Mesenchymal stem cell (in vitro differentiated cells and primary cell): ENCODE data around the gene MINDY4.

Experiments
- DNase-seq: peaks from one replicate; pipeline ENCODE4 v3.0.0-alpha.2; 2013
- H2AFZ ChIP-seq: one replicate; pipeline ENCODE4 v1.6.1; 2013; ENCODE audit warnings: low read depth, mild to moderate bottlenecking, control low read depth, inconsistent platforms, low read length, moderate library complexity
- H2AK5ac ChIP-seq: 2 replicates; pipeline ENCODE4 v1.6.1; 2013; ENCODE audit warnings: low read length, moderate library complexity, mild to moderate bottlenecking, inconsistent platforms; ENCODE audit not compliant: severe bottlenecking
- H2BK120ac ChIP-seq: one replicate; pipeline ENCODE4 v1.6.1; 2013; ENCODE audit warnings: low read depth, mild to moderate bottlenecking, inconsistent platforms, low read length, moderate library complexity
- H2BK12ac ChIP-seq, 2 experiments: one replicate each; pipeline ENCODE4 v1.6.1; 2013; ENCODE audit warnings: inconsistent platforms in 2 of 2, low read length in 2 of 2, mild to moderate bottlenecking in 2 of 2, moderate library complexity in 2 of 2, control low read depth in 1 of 2
- H2BK15ac ChIP-seq: one replicate; pipeline ENCODE4 v1.6.1; 2013; ENCODE audit warnings: mild to moderate bottlenecking, low read depth, inconsistent platforms; ENCODE audit not compliant: poor library complexity, severe bottlenecking
- H2BK5ac ChIP-seq: 2 replicates; pipeline ENCODE4 v1.6.1; 2013; ENCODE audit warnings: low read depth, mild to moderate bottlenecking, low read length, control low read depth, inconsistent platforms; ENCODE audit not compliant: poor library complexity, severe bottlenecking
- H3K14ac ChIP-seq, 2 experiments: one replicate each; pipeline ENCODE4 v1.6.1; 2013; ENCODE audit warnings: inconsistent platforms in 2 of 2, low read length in 2 of 2, control low read depth in 1 of 2, mild to moderate bottlenecking in 1 of 2, moderate library complexity in 1 of 2
- H3K18ac ChIP-seq, 2 experiments: one replicate each; pipeline ENCODE4 v1.6.1; 2013; ENCODE audit warnings: inconsistent platforms in 2 of 2, low read length in 2 of 2, control low read depth in 1 of 2, low read depth in 1 of 2, mild to moderate bottlenecking in 1 of 2
- H3K23ac ChIP-seq, 2 experiments: one replicate each; pipeline ENCODE4 v1.6.1; 2013; ENCODE audit warnings: inconsistent platforms in 2 of 2, low read length in 2 of 2, mild to moderate bottlenecking in 2 of 2, moderate library complexity in 2 of 2, control low read depth in 1 of 2
- H3K27ac ChIP-seq: 2 replicates; pipeline ENCODE4 v1.5.1; 2013; ENCODE audit warnings: mild to moderate bottlenecking, moderate library complexity, low read length, control low read depth, inconsistent platforms; ENCODE audit not compliant: poor library complexity, severe bottlenecking
- H3K27me3 ChIP-seq, 2 experiments: 2 replicates each; pipeline versions ENCODE4 v1.6.1 to v1.7.0; 2013; ENCODE audit warnings: low read length in 2 of 2, mild to moderate bottlenecking in 2 of 2, moderate library complexity in 2 of 2, control low read depth in 1 of 2, inconsistent platforms in 1 of 2; ENCODE audit not compliant: control insufficient read depth in 1 of 2, insufficient read depth in 1 of 2
- H3K36me3 ChIP-seq, 2 experiments: 2 replicates each; pipeline versions ENCODE4 v1.6.1 to v1.7.0; 2013; ENCODE audit warnings: low read length in 2 of 2, control low read depth in 1 of 2, inconsistent platforms in 1 of 2, low read depth in 1 of 2, mild to moderate bottlenecking in 1 of 2; ENCODE audit not compliant: insufficient read depth in 2 of 2, control insufficient read depth in 1 of 2
- H3K4ac ChIP-seq, 2 experiments: one replicate each; pipeline ENCODE4 v1.6.1; 2013; ENCODE audit warnings: inconsistent platforms in 2 of 2, low read length in 2 of 2, mild to moderate bottlenecking in 2 of 2, moderate library complexity in 2 of 2, control low read depth in 1 of 2, low read depth in 1 of 2
- H3K4me1 ChIP-seq: 2 replicates; pipeline ENCODE4 v1.6.1; 2013; ENCODE audit warnings: low read depth, low read length, control low read depth; ENCODE audit not compliant: control insufficient read depth, insufficient read depth
- H3K4me2 ChIP-seq: 2 replicates; pipeline ENCODE4 v1.6.1; 2013; ENCODE audit warnings: low read length, mild to moderate bottlenecking, inconsistent platforms; ENCODE audit not compliant: poor library complexity, severe bottlenecking
- H3K4me3 ChIP-seq, 2 experiments: 2 replicates each; pipeline versions ENCODE4 v1.5.1 to v1.7.0; 2013; ENCODE audit warnings: low read length in 2 of 2, mild to moderate bottlenecking in 2 of 2, control low read depth in 1 of 2, low read depth in 1 of 2; ENCODE audit not compliant: insufficient read depth in 1 of 2
- H3K79me1 ChIP-seq: replicated peaks from 2 replicates; pipeline ENCODE4 v1.6.1; 2013; ENCODE audit warnings: mild to moderate bottlenecking, control low read depth, low read length, inconsistent platforms; ENCODE audit not compliant: poor library complexity, severe bottlenecking
- H3K9ac ChIP-seq: 2 replicates; pipeline ENCODE4 v1.7.0; 2013; ENCODE audit warnings: mild to moderate bottlenecking, low read length, moderate library complexity
- H3K9me3 ChIP-seq: 2 replicates; pipeline ENCODE4 v1.7.0; 2013; ENCODE audit warnings: mild to moderate bottlenecking, low read length; ENCODE audit not compliant: control insufficient read depth
- H4K8ac ChIP-seq: one replicate; pipeline ENCODE4 v1.6.1; 2013; ENCODE audit warnings: inconsistent platforms, mild to moderate bottlenecking, low read length, moderate library complexity
- H4K91ac ChIP-seq: one replicate; pipeline ENCODE4 v1.6.1; 2013; ENCODE audit warnings: mild to moderate bottlenecking, low read length, inconsistent platforms
- WGBS: methylation state at CpG from one replicate; pipeline ENCODE4 v1.1.7; 2013; ENCODE audit warnings: mixed read lengths; 5-methylcytosine and 5-hydroxymethylcytosine counted together

Gene MINDY4

GRCh38 chr7:30788640-30789333 is 17.6 kb downstream of the MINDY4 start:
- Histone ChIP-seq H3K4me2 (no peak overlapping the region), H2BK120ac (no peak overlapping the region), H3K14ac (no peak overlapping the region), H3K9me3 (no peaks in the 10 kb centered on the region), H3K4me3 (peak overlapping the region in 1 of 2 experiments; percentile 13), H3K36me3 (peaks cover 36 to 57% of the 10 kb centered on the region in 2 experiments), H2BK5ac (no peak overlapping the region), H3K79me1 (peaks cover 28% of the 10 kb centered on the region), H4K8ac (no peak overlapping the region), H2BK12ac (peak overlapping the region in 1 of 2 experiments; percentile 92), H3K18ac (peak overlapping the region in 1 of 2 experiments; percentile 38), H2AK5ac (peak overlapping the region; percentile 59), H3K4ac (no peak overlapping the region), H3K4me1 (peaks cover 25% of the 10 kb centered on the region), H3K23ac (no peak overlapping the region), H4K91ac (no peak overlapping the region), H3K27ac (peak overlapping the region; percentile 54), H2AFZ (no peak overlapping the region), H2BK15ac (peak overlapping the region; percentile 13), H3K9ac (peak overlapping the region; percentile 71), H3K27me3 (no peaks in the 10 kb centered on the region)
- no peak for DNase-seq
- WGBS, result 83% methylated on average over 11 of the region's 11 CpGs

- H2BK120ac ChIP-seq, result no peak overlapping the region
Measured at GRCh38 chr7:30789334-30789711, 18.1 kb downstream of the MINDY4 start.

GRCh38 chr7:30790356-30790755 is 19.1 kb downstream of the MINDY4 start:
- no peak overlapping the region for H3K18ac ChIP-seq
- H3K9me3 ChIP-seq, result no peaks in the 10 kb centered on the region
- DNase-seq, result no peak
- no peaks in the 10 kb centered on the region for H3K27me3 ChIP-seq
- H3K4ac ChIP-seq, result no peak overlapping the region
- H3K23ac ChIP-seq, result no peak overlapping the region
- H2AFZ ChIP-seq, result no peak overlapping the region
- peaks cover 24 to 48% of the 10 kb centered on the region in 2 experiments for H3K36me3 ChIP-seq
- H3K4me1 ChIP-seq, result peaks cover 36% of the 10 kb centered on the region
- H3K14ac ChIP-seq, result no peak overlapping the region
- no peak overlapping the region for H2BK120ac ChIP-seq
- no peak overlapping the region for H3K4me3 ChIP-seq
- no peak overlapping the region for H2AK5ac ChIP-seq
- peak overlapping the region; percentile 71 for H3K9ac ChIP-seq
- no peak overlapping the region for H2BK5ac ChIP-seq
- no peak overlapping the region for H3K4me2 ChIP-seq
- no peak overlapping the region for H4K91ac ChIP-seq
- H3K27ac ChIP-seq, result peak overlapping the region; percentile 49
- 98% methylated on average over 4 of the region's 4 CpGs for WGBS
- H3K79me1 ChIP-seq, result peaks cover 28% of the 10 kb centered on the region
- H2BK15ac ChIP-seq, result no peak overlapping the region
- no peak overlapping the region for H4K8ac ChIP-seq
- no peak overlapping the region for H2BK12ac ChIP-seq

More at GRCh38 chr7:30789334-30789711, 18.1 kb downstream of the MINDY4 start:
- Histone ChIP-seq H2AFZ (no peak overlapping the region), H3K23ac (no peak overlapping the region), H3K18ac (peak overlapping the region in 1 of 2 experiments; percentile 38), H3K79me1 (peaks cover 31% of the 10 kb centered on the region), H4K8ac (no peak overlapping the region), H3K9me3 (no peaks in the 10 kb centered on the region), H3K4me3 (peak overlapping the region in 1 of 2 experiments; percentile 13), H3K27ac (peak overlapping the region; percentile 54), H3K36me3 (peaks cover 32 to 57% of the 10 kb centered on the region in 2 experiments), H2BK15ac (peak overlapping the region; percentile 13), H3K4me1 (peaks cover 27% of the 10 kb centered on the region), H3K14ac (no peak overlapping the region), H2BK5ac (no peak overlapping the region), H3K9ac (peak overlapping the region; percentile 71), H3K4ac (no peak overlapping the region), H3K27me3 (no peaks in the 10 kb centered on the region), H2BK12ac (peak overlapping the region in 1 of 2 experiments; percentile 92), H3K4me2 (no peak overlapping the region), H2AK5ac (peak overlapping the region; percentile 69), H4K91ac (no peak overlapping the region)
- DNase-seq, result peak; percentile 93
- 36% methylated on average over 2 of the region's 3 CpGs for WGBS

- 84% methylated on average over 10 of the region's 10 CpGs for WGBS
- Histone ChIP-seq H3K14ac (no peak overlapping the region), H3K9ac (no peak overlapping the region), H2BK5ac (no peak overlapping the region), H3K23ac (no peak overlapping the region), H3K27me3 (no peaks in the 10 kb centered on the region), H3K4me3 (no peak overlapping the region), H3K27ac (no peak overlapping the region), H3K4ac (no peak overlapping the region), H4K8ac (no peak overlapping the region), H2BK12ac (peak overlapping the region in 1 of 2 experiments; percentile 5), H3K36me3 (peaks cover 19 to 40% of the 10 kb centered on the region in 2 experiments), H2AK5ac (peak overlapping the region; percentile 97), H3K4me1 (peaks cover 43% of the 10 kb centered on the region), H3K79me1 (peaks cover 24% of the 10 kb centered on the region), H3K9me3 (no peaks in the 10 kb centered on the region), H3K4me2 (no peak overlapping the region), H4K91ac (no peak overlapping the region), H2BK15ac (peak overlapping the region; percentile 29), H3K18ac (no peak overlapping the region), H2AFZ (no peak overlapping the region), H2BK120ac (no peak overlapping the region)
- DNase-seq, result no peak
Measured at GRCh38 chr7:30791114-30791513, 19.9 kb downstream of the MINDY4 start.
